Smooth muscle cell (in vitro differentiated cells): Measurements from ENCODE around the gene GDNF. TPM values are rescaled to one million over a fixed set of nuclear protein-coding genes. Genes with fewer than 3 reads are reported as not detected.

Experiments
- DNase-seq: peaks from one replicate; lab custom pipeline; 2025; ENCODE audit not compliant: unreplicated experiment; lab: John Stamatoyannopoulos, UW
- H2AFZ ChIP-seq: fragments of 200-600 bp; sonication (generic); 2 replicates; pipeline ENCODE4 v1.6.0; 2016; ENCODE audit warnings: antibody characterized with exemption, low read depth, mild to moderate bottlenecking
- H3F3A ChIP-seq: fragments of 200-600 bp; sonication (generic); 2 replicates; pipeline ENCODE4 v1.6.0; 2017; ENCODE audit warnings: antibody characterized with exemption, low read depth
- H3K27ac ChIP-seq: fragments of 200-600 bp; sonication (generic); 2 replicates; pipeline ENCODE4 v1.5.1; 2016; ENCODE audit warnings: low read depth, mild to moderate bottlenecking
- H3K27me3 ChIP-seq: fragments of 200-600 bp; sonication (generic); 2 replicates; pipeline ENCODE4 v1.6.1; 2016; ENCODE audit warnings: low read depth, mild to moderate bottlenecking
- H3K36me3 ChIP-seq: fragments of 200-600 bp; sonication (generic); 2 replicates; pipeline ENCODE4 v1.5.1; 2016; ENCODE audit warnings: low read depth
- H3K4me1 ChIP-seq: fragments of 200-600 bp; sonication (generic); 2 replicates; pipeline ENCODE4 v1.5.1; 2016; ENCODE audit warnings: low read depth
- H3K4me2 ChIP-seq: fragments of 200-600 bp; sonication (generic); 2 replicates; pipeline ENCODE4 v1.6.0; 2016; ENCODE audit warnings: mild to moderate bottlenecking
- H3K4me3 ChIP-seq: fragments of 200-600 bp; sonication (generic); 2 replicates; pipeline ENCODE4 v1.5.1; 2016; ENCODE audit warnings: mild to moderate bottlenecking
- H3K79me2 ChIP-seq: fragments of 200-600 bp; sonication (generic); 2 replicates; pipeline ENCODE4 v1.6.0; 2016; ENCODE audit warnings: low read depth, mild to moderate bottlenecking
- H3K9ac ChIP-seq: fragments of 200-600 bp; sonication (generic); 2 replicates; pipeline ENCODE4 v1.6.0; 2016; ENCODE audit warnings: low read depth
- H3K9me3 ChIP-seq: fragments of 200-600 bp; sonication (generic); replicated peaks from 2 replicates; pipeline ENCODE4 v1.5.1; 2016; ENCODE audit warnings: low read depth
- H4K20me1 ChIP-seq: fragments of 200-600 bp; sonication (generic); 2 replicates; pipeline ENCODE4 v1.6.0; 2016; ENCODE audit warnings: low read depth
- CTCF ChIP-seq: fragments of 200-600 bp; sonication (generic); IDR thresholded peaks from 2 replicates; pipeline ENCODE4 v1.5.1; 2017; ENCODE audit warnings: borderline replicate concordance, mild to moderate bottlenecking, antibody characterized with exemption; ENCODE audit not compliant: insufficient read depth, poor library complexity, severe bottlenecking
- WGBS: methylation state at CpG from one replicate; pipeline ENCODE4 v1.1.7; 2016; ENCODE audit warnings: low lambda C conversion rate; 5-methylcytosine and 5-hydroxymethylcytosine counted together
- polyA plus RNA-seq: library from polyadenylated mRNA; unstranded; fragments of >200 nt; fragmentation: Nextera tagmentation; extraction: Ambion mirVana; gene quantifications from 2 replicates; pipeline ENCODE4 v1.2.1, GENCODE V29; 2016
- total RNA-seq: library from RNA; depleted of rRNA; stranded (reverse); fragments of >200 nt; gene quantifications from 2 replicates; pipeline ENCODE4 v1.2.3, GENCODE V29; 2014

GDNF gene
- total and polyA plus RNA-seq, 2 experiments from 2014 or later = 12.9 to 18.8 TPM

- no peak overlapping the region for H3K27ac ChIP-seq
- no peak overlapping the region for H3K4me3 ChIP-seq
- no peaks in the 10 kb centered on the region for H3K27me3 ChIP-seq
- H3K79me2 ChIP-seq = no peaks in the 10 kb centered on the region
- no peaks in the 10 kb centered on the region for H3K36me3 ChIP-seq
- no peaks in the 10 kb centered on the region for H4K20me1 ChIP-seq
- no peaks in the 10 kb centered on the region for H3K4me1 ChIP-seq
- H3K4me2 ChIP-seq = no peak overlapping the region
- no peak overlapping the region for H3K9ac ChIP-seq
- 98% methylated on average over 8 of the region's 9 CpGs for WGBS
- no peak for DNase-seq
- H2AFZ ChIP-seq = no peak overlapping the region
- peak; percentile 91 for TF ChIP-seq CTCF
- peaks cover 21% of the 10 kb centered on the region for H3F3A ChIP-seq
- H3K9me3 ChIP-seq = no peaks in the 10 kb centered on the region
Observed at GRCh38 chr5:37774912-37775483, 64.8 kb downstream of the GDNF start.

GRCh38 chr5:37773809-37774208, 66.0 kb downstream of the GDNF start:
- H3K36me3 ChIP-seq = no peaks in the 10 kb centered on the region
- no peaks in the 10 kb centered on the region for H3K79me2 ChIP-seq
- peak overlapping the region; percentile 96 for H3K27ac ChIP-seq
- H3K9ac ChIP-seq = no peak overlapping the region
- no peak overlapping the region for H2AFZ ChIP-seq
- no peak for TF ChIP-seq CTCF
- H3K4me3 ChIP-seq = no peak overlapping the region
- no peaks in the 10 kb centered on the region for H3K9me3 ChIP-seq
- 100% methylated on average over 1 of the region's 1 CpG for WGBS
- peaks cover 23% of the 10 kb centered on the region for H3F3A ChIP-seq
- no peak for DNase-seq
- no peaks in the 10 kb centered on the region for H3K4me1 ChIP-seq
- no peak overlapping the region for H3K4me2 ChIP-seq
- no peaks in the 10 kb centered on the region for H4K20me1 ChIP-seq
- H3K27me3 ChIP-seq = no peaks in the 10 kb centered on the region

- no peak for DNase-seq
- Histone ChIP-seq H2AFZ (no peak overlapping the region), H3K4me2 (peak overlapping the region; percentile 65), H3K36me3 (no peaks in the 10 kb centered on the region), H4K20me1 (no peaks in the 10 kb centered on the region), H3K4me1 (no peaks in the 10 kb centered on the region), H3K27me3 (no peaks in the 10 kb centered on the region), H3K4me3 (no peak overlapping the region), H3K27ac (peak overlapping the region; percentile 96), H3F3A (peaks cover 22% of the 10 kb centered on the region), H3K79me2 (no peaks in the 10 kb centered on the region), H3K9ac (peak overlapping the region; percentile 78), H3K9me3 (no peaks in the 10 kb centered on the region)
- 76% methylated on average over 2 of the region's 2 CpGs for WGBS
- no peak for TF ChIP-seq CTCF
Observed at GRCh38 chr5:37772255-37772654, 67.6 kb downstream of the GDNF start.

GRCh38 chr5:37771731-37772130, 68.1 kb downstream of the GDNF start:
- Histone ChIP-seq H3K4me1 (no peaks in the 10 kb centered on the region), H4K20me1 (no peaks in the 10 kb centered on the region), H3K27me3 (no peaks in the 10 kb centered on the region), H3K36me3 (no peaks in the 10 kb centered on the region), H2AFZ (no peak overlapping the region), H3K9ac (no peak overlapping the region), H3K4me3 (no peak overlapping the region), H3K27ac (peak overlapping the region; percentile 96), H3K79me2 (no peaks in the 10 kb centered on the region), H3K4me2 (peak overlapping the region; percentile 65), H3K9me3 (no peaks in the 10 kb centered on the region), H3F3A (peaks cover 18% of the 10 kb centered on the region)
- no peak for DNase-seq
- WGBS = 0% methylated on average over 2 of the region's 2 CpGs
- no peak for TF ChIP-seq CTCF
